Astrocyte (in vitro differentiated cells and primary cell): ENCODE results near the gene HOXB2.

Experiments
- EZH2 ChIP-seq: IDR thresholded peaks from 2 replicates; pipeline ENCODE4 v1.6.1; 2012; ENCODE audit warnings: mild to moderate bottlenecking, low read length, inconsistent platforms; ENCODE audit not compliant: insufficient read depth
- TF ChIP-seq, protein P1 (sequence below): IDR thresholded peaks from 2 replicates; pipeline ENCODE4 v1.5.1; 2011; ENCODE audit warnings: low read depth, mild to moderate bottlenecking, inconsistent platforms, low read length, moderate library complexity; ENCODE audit not compliant: insufficient read depth

DNA sequence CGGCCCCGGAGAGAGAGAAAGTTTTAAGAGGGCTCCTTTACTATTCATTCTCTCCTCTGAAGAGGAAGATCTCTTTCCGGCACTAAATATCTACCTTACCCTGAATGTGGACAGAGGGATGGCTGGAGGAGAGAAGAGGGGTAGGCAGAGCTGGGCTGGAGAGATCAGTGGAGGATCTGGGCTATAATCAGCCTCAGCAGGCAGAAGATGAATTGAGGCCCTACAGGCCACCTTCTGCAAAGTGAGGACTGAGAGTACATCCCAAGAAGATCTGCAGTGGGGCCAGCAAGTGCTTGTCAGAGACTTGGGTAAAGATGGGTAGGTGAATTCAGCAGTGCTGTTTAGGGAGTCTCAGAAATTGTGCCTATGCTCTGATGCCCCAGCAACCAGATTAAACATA lies 7.6 kb downstream of the HOXB2 start:
- TF ChIP-seq, protein P1, sequence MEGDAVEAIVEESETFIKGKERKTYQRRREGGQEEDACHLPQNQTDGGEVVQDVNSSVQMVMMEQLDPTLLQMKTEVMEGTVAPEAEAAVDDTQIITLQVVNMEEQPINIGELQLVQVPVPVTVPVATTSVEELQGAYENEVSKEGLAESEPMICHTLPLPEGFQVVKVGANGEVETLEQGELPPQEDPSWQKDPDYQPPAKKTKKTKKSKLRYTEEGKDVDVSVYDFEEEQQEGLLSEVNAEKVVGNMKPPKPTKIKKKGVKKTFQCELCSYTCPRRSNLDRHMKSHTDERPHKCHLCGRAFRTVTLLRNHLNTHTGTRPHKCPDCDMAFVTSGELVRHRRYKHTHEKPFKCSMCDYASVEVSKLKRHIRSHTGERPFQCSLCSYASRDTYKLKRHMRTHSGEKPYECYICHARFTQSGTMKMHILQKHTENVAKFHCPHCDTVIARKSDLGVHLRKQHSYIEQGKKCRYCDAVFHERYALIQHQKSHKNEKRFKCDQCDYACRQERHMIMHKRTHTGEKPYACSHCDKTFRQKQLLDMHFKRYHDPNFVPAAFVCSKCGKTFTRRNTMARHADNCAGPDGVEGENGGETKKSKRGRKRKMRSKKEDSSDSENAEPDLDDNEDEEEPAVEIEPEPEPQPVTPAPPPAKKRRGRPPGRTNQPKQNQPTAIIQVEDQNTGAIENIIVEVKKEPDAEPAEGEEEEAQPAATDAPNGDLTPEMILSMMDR: no peak
- TF ChIP-seq EZH2: no peak
